Measurements from ENCODE around the gene SURF2.

SURF2 gene

GRCh38 chr9:133335924-133336811 lies 20.2 kb upstream of the SURF2 start, which contains the start of gene SURF6:
Gene SURF6, minus strand, starts transcription at chr9:133336188. Its CDS starts 56 bp downstream, at chr9:133336132.
- DNase-seq (ENCODE audit: low spot score): peak; percentile 91

- no peak for DNase-seq (ENCODE audit: low spot score)
Observed at GRCh38 chr9:133339641-133340040, 16.7 kb upstream of the SURF2 start.

- no peak for DNase-seq (ENCODE audit: low spot score)
Observed at GRCh38 chr9:133340256-133340655, 16.1 kb upstream of the SURF2 start.

GRCh38 chr9:133340916-133341315 lies 15.4 kb upstream of the SURF2 start:
- DNase-seq (ENCODE audit: low spot score): no peak

- DNase-seq (ENCODE audit: low spot score): no peak
Observed at GRCh38 chr9:133341369-133342068, 14.8 kb upstream of the SURF2 start.

GRCh38 chr9:133342069-133342406 lies 14.3 kb upstream of the SURF2 start:
- no peak for DNase-seq (ENCODE audit: low spot score)

GRCh38 chr9:133342570-133342969 lies 13.8 kb upstream of the SURF2 start:
- DNase-seq (ENCODE audit: low spot score): no peak

- DNase-seq (ENCODE audit: low spot score): no peak
Observed at GRCh38 chr9:133344071-133344470, 12.3 kb upstream of the SURF2 start.

GRCh38 chr9:133344979-133345378 lies 11.4 kb upstream of the SURF2 start:
- no peak for DNase-seq (ENCODE audit: low spot score)

GRCh38 chr9:133345596-133345995 lies 10.8 kb upstream of the SURF2 start:
- DNase-seq (ENCODE audit: low spot score): no peak

GRCh38 chr9:133346021-133346785 lies 10.1 kb upstream of the SURF2 start:
- no peak for DNase-seq (ENCODE audit: low spot score)

GRCh38 chr9:133347515-133347984 lies 8.8 kb upstream of the SURF2 start:
- DNase-seq (ENCODE audit: low spot score): peak; percentile 47

GRCh38 chr9:133347985-133348717 lies 8.2 kb upstream of the SURF2 start, which contains the start of the genes MED22 and RPL7A:
Gene MED22, minus strand, starts transcription at chr9:133348131. Its CDS starts 1,469 bp downstream, at chr9:133346662.
Gene RPL7A, plus strand, starts transcription at chr9:133348218. Its CDS starts 26 bp downstream, at chr9:133348244.
- peak; percentile 94 for DNase-seq (ENCODE audit: low spot score)

- DNase-seq (ENCODE audit: low spot score): no peak
Observed at GRCh38 chr9:133348718-133349573, 7.4 kb upstream of the SURF2 start.

GRCh38 chr9:133349965-133350616 lies 6.3 kb upstream of the SURF2 start:
- no peak for DNase-seq (ENCODE audit: low spot score)

GRCh38 chr9:133351526-133351907 lies 4.8 kb upstream of the SURF2 start:
- no peak for DNase-seq (ENCODE audit: low spot score)

- DNase-seq (ENCODE audit: low spot score): peak; percentile 70
Observed at GRCh38 chr9:133351908-133352634, 4.3 kb upstream of the SURF2 start.

GRCh38 chr9:133352635-133353340 lies 3.6 kb upstream of the SURF2 start:
- DNase-seq (ENCODE audit: low spot score): no peak

GRCh38 chr9:133353548-133353947 lies 2.8 kb upstream of the SURF2 start:
- DNase-seq (ENCODE audit: low spot score): no peak

Measured in AG08395 (cell line).